Measurements from ENCODE around the gene REEP1. TPM values are rescaled to one million over a fixed set of nuclear protein-coding genes. Genes with fewer than 3 reads are reported as not detected.
A peak's percentile ranks its signal among the peaks of the same experiment; 100 is the strongest.

REEP1 gene
- total RNA-seq, 1 experiment from 2014 or later, result 3.6 TPM

- Histone ChIP-seq H3K9me3 (ENCODE audit: low read depth, low read length, poor library complexity, severe bottlenecking) (no peaks in the 10 kb centered on the region), H3K36me3 (ENCODE audit: insufficient read depth, low read length, poor library complexity, severe bottlenecking) (no peaks in the 10 kb centered on the region), H3K4me1 (ENCODE audit: insufficient read depth, low read length, poor library complexity, severe bottlenecking) (peaks cover 12% of the 10 kb centered on the region), H3K27me3 (replicated peaks; ENCODE audit: insufficient read depth, low read depth, low read length, poor library complexity) (no peaks in the 10 kb centered on the region), H3K4me3 (ENCODE audit: low read depth, low read length, poor library complexity, severe bottlenecking) (no peak overlapping the region), H3K27ac (ENCODE audit: low read depth, low read length, poor library complexity, severe bottlenecking) (no peak overlapping the region)
- no peak for DNase-seq (ENCODE audit: low spot score)
- BruUV-seq (replicated peaks), result no TSS peak
- ChIA-PET POLR2A (ENCODE audit: low non-redundant PET) (interaction anchor here (0.7 kb wide), 1 partner anchor 191 kb away, joined by 6 read pairs; no protein-coding TSS in a partner anchor), CTCF (no interaction called here)
- TF ChIP-seq EZH2 (IDR thresholded peaks at IDR 0.05; ENCODE audit: borderline replicate concordance, low read depth, low read length, poor library complexity, severe bottlenecking), result no peak
- no peak for TF ChIP-seq CTCF (conservative IDR thresholded peaks at IDR 0.05; ENCODE audit: low read depth, low read length)
- intact Hi-C loops (cut with micrococcal nuclease; ENCODE audit: unreplicated experiment), result loop anchor here (2.0 kb wide), 1 partner anchor 73 kb away; no protein-coding TSS in a partner anchor
Observed at GRCh38 chr2:86223140-86223926, 114.1 kb downstream of the REEP1 start.

- Histone ChIP-seq H3K9me3 (ENCODE audit: low read depth, low read length, poor library complexity, severe bottlenecking) (no peaks in the 10 kb centered on the region), H3K36me3 (ENCODE audit: insufficient read depth, low read length, poor library complexity, severe bottlenecking) (no peaks in the 10 kb centered on the region), H3K4me1 (ENCODE audit: insufficient read depth, low read length, poor library complexity, severe bottlenecking) (peaks cover 29% of the 10 kb centered on the region), H3K27me3 (replicated peaks; ENCODE audit: insufficient read depth, low read depth, low read length, poor library complexity) (no peaks in the 10 kb centered on the region), H3K27ac (ENCODE audit: low read depth, low read length, poor library complexity, severe bottlenecking) (no peak overlapping the region), H3K4me3 (ENCODE audit: low read depth, low read length, poor library complexity, severe bottlenecking) (no peak overlapping the region)
- POLR2A ChIA-PET (ENCODE audit: low non-redundant PET), result no interaction called here
- CTCF ChIA-PET, result interaction anchor here (0.5 to 1.5 kb wide), 5 partner anchors 22 to 151 kb away, joined by 3 to 8 read pairs (median 3); partner anchors contain the start of genes MRPL35 and REEP1
- peak; percentile 81 for DNase-seq (ENCODE audit: low spot score)
- intact Hi-C loops (cut with micrococcal nuclease; ENCODE audit: unreplicated experiment), result loop anchor here (2.0 kb wide), 1 partner anchor 148 kb away; no protein-coding TSS in a partner anchor
- TF ChIP-seq EZH2 (IDR thresholded peaks at IDR 0.05; ENCODE audit: borderline replicate concordance, low read depth, low read length, poor library complexity, severe bottlenecking) (no peak), CTCF (conservative IDR thresholded peaks at IDR 0.05; ENCODE audit: low read depth, low read length) (peak; percentile 96)
- no TSS peak for BruUV-seq (replicated peaks)
Observed at GRCh38 chr2:86221066-86221684, 116.3 kb downstream of the REEP1 start.

- no peaks in the 10 kb centered on the region for H3K27me3 ChIP-seq (replicated peaks; ENCODE audit: insufficient read depth, low read depth, low read length, poor library complexity)
- no peaks in the 10 kb centered on the region for H3K9me3 ChIP-seq (ENCODE audit: low read depth, low read length, poor library complexity, severe bottlenecking)
- DNase-seq (ENCODE audit: low spot score), result no peak
- peaks cover 30% of the 10 kb centered on the region for H3K4me1 ChIP-seq (ENCODE audit: insufficient read depth, low read length, poor library complexity, severe bottlenecking)
- intact Hi-C loops (cut with micrococcal nuclease; ENCODE audit: unreplicated experiment), result loop anchor here (2.0 kb wide), 1 partner anchor 149 kb away; no protein-coding TSS in a partner anchor
- BruUV-seq (replicated peaks), result no TSS peak
- ChIA-PET POLR2A (ENCODE audit: low non-redundant PET) (no interaction called here), CTCF (no interaction called here)
- no peak overlapping the region for H3K4me3 ChIP-seq (ENCODE audit: low read depth, low read length, poor library complexity, severe bottlenecking)
- TF ChIP-seq CTCF (conservative IDR thresholded peaks at IDR 0.05; ENCODE audit: low read depth, low read length) (no peak), EZH2 (IDR thresholded peaks at IDR 0.05; ENCODE audit: borderline replicate concordance, low read depth, low read length, poor library complexity, severe bottlenecking) (no peak)
- H3K27ac ChIP-seq (ENCODE audit: low read depth, low read length, poor library complexity, severe bottlenecking), result no peak overlapping the region
- H3K36me3 ChIP-seq (ENCODE audit: insufficient read depth, low read length, poor library complexity, severe bottlenecking), result no peaks in the 10 kb centered on the region
Observed at GRCh38 chr2:86219896-86220295, 117.5 kb downstream of the REEP1 start.
